Sciatic nerve (tissue), 2 donors: Measurements from ENCODE around the gene MTMR4. TPM values are rescaled to one million over a fixed set of nuclear protein-coding genes. Genes with fewer than 3 reads are reported as not detected.

ENCODE experiments used
- ATAC-seq: fragments of 200-7000 bp; cut with Tn5 transposase; one replicate; pipeline ENCODE4 v1.9.1; 2020; ENCODE audit warnings: mild to moderate bottlenecking, moderate library complexity
- DNase-seq: peaks from one replicate; pipeline ENCODE4 v3.0.0-alpha.2; 2020; ENCODE audit warnings: low spot score
- intact Hi-C: fragments of 100-400 bp; cut with DNase I; formaldehyde crosslinking; loops from one replicate; pipeline ENCODE4 v1.14.2; 2022
- total RNA-seq: library from RNA; stranded (reverse); fragmentation: NEBNext Ultra II Directional; extraction: Animal tissue kit (Norgen Biotek cat#: 25700); gene quantifications from one replicate; pipeline ENCODE4 v1.2.1, GENCODE V29; 2021
- donor health status: DM: no; HTN: no; CAD: no.
- donor health status: DM: no; HTN: no; CAD: no.

Gene MTMR4
- total RNA-seq, 1 donor from 2014 or later: 39.2 TPM

DNA sequence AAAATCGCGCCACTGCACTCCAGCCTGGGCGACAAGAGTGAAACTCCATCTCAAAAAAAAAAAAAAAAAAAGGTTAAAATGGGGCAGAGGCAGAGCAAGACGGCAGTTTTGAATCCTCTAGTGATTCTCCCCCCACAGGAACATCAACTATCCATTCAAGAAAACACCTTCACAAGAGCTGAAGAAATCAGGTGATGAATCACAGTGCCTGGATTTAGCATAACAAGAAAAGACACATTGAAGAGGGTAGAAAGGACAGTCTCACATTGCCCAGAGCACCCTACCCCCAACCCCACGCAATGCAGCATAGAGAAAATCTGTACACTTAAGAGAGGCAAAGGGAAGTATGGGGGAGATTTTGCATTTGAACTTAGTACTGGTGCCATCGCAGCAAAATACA lies 68.4 kb downstream of the MTMR4 start:
- DNase-seq (no peak), ATAC-seq (no peak)
- intact Hi-C loops: no loop called here

Other genes starting within 250 kb of the MTMR4 start
- 2.0 TPM for gene MPO, start 233.7 kb downstream of the MTMR4 start, total RNA-seq
- 17.8 TPM for gene TSPOAP1, start 185.8 kb downstream of the MTMR4 start, total RNA-seq
- 62.2 TPM for gene SUPT4H1, start 162.4 kb downstream of the MTMR4 start, total RNA-seq
- 0.67 TPM for gene RNF43, start 97.1 kb downstream of the MTMR4 start, total RNA-seq
- 0.27 TPM for gene HSF5, start 26.2 kb downstream of the MTMR4 start, total RNA-seq
- 0.76 TPM for gene TEX14, start 177.4 kb upstream of the MTMR4 start, total RNA-seq
- gene RAD51C, start 178.0 kb upstream of the MTMR4 start, total RNA-seq: 27.8 TPM
- gene PPM1E, start 241.2 kb upstream of the MTMR4 start, total RNA-seq: 0.22 TPM